DMS 273 treated with DMSO at 0.1 percent for 48 hours (cell line): ENCODE results near the gene CATSPERD.
"Not testable (repeated sequence)": the region's sequence is repeated elsewhere in the genome, so short reads cannot be mapped to it uniquely, and the experiment has no call there.

Experiments used
- DNase-seq: peaks from one replicate; lab custom pipeline; 2025; lab: John Stamatoyannopoulos, UW

Gene CATSPERD

GRCh38 chr19:5727453-5728050, 7.1 kb downstream of the CATSPERD start:
- no peak for DNase-seq

DNA sequence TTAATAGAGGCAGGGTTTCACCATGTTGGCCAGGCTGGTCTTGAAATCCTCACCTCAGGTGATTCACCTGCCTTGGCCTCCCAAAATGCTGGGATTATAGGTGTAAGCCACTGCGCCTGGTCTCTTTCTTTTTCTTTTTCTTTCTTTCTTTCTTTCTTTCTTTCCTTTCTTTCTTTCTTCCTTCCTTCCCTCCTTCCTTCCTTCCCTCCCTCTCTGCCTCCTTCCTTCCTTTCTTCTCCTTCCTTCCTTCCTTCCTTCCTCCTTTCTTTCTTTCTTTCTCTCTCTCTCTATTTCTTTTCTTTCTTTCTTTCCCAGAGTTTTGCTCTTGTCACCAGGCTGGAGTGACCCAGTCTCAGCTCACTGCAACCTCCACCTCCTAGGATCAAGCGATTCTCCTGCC, 12.7 kb downstream of the CATSPERD start:
- DNase-seq: not testable (repeated sequence)

- DNase-seq: no peak
These were observed 18.0 kb downstream of the CATSPERD start for GRCh38 chr19:5738423-5738822.

DNA sequence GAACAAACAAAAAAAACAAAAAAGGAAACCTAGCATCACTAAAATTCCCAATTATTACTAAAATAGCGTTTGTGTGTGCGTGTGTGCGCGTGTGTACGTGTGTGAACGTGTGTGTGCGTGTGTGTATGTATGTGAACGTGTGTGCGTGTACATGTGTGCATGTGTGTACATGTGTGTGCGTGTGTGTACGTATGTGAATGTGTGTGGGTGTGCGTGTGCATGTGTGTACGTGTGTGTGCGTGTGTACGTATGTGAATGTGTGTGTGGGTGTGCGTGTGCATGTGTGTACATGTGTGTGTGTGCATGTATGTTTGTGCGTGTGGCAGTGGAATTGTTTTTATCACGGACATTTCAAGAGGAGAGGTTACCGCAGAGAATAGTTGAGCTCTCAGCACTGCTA, 21.6 kb downstream of the CATSPERD start:
- DNase-seq: no peak

DNA sequence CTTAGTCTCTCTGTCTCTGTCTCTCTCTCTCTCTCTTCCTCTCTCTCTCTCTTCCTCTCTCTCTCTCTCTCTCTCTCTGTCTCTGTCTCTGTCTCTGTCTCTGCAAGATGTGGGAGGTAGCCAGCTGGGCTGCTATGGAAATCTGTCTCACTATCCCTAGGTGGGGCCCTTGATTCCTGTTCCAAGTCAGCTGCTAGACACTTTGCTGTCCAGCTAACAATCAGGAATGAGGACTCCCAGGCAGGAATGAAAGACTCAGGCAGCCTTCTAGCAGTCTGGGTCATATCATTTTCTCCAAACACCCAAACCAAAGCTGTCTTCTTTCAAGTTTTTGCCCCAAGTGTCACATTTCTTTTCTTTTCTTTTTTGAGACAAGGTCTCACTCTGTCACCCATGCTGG, 23.2 kb downstream of the CATSPERD start:
- no peak for DNase-seq

DNA sequence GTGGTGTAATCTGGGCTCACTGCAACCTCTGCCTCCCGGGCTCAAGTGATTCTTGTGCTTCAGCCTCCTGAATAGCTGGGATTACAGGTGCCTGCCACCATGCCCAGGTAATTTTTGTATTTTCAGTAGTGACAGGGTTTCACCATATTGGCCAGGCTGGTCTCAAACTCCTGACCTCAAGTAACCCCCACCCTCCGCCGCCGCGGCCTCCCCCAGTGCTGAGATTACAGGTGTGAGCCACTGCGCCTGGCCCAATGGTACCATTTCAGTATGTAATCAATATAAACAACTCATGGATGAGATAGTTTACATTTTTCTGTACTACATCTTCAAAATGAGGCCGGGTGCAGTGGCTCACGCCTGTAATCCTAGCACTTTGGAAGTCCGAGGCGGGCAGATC, 24.6 kb downstream of the CATSPERD start:
- not testable (repeated sequence) for DNase-seq

DNA sequence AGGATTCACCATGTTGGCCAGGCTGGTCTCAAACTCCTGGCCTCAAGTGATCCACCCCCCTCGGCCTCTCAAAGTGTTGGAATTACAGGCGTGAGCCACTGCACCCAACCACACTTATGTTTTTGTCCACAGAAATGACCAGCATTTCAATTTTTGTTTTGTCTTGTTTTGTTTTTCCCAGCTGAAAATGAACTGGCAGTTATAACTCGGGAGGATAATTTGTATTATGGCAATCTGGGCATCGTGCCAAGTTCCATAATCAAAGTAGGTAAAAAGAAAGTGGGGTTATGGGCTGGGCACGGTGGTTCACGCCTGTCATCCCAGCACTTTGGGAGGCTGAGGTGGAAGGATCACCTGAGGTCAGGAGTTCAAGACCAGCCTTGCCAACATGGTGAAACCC, 28.5 kb downstream of the CATSPERD start:
- not testable (repeated sequence) for DNase-seq

- DNase-seq: no peak
These were observed 29.1 kb downstream of the CATSPERD start for GRCh38 chr19:5749505-5749904.

- DNase-seq: no peak
These were observed 31.3 kb downstream of the CATSPERD start for GRCh38 chr19:5751709-5752108.

GRCh38 chr19:5753743-5754142, 33.3 kb downstream of the CATSPERD start:
- no peak for DNase-seq

DNA sequence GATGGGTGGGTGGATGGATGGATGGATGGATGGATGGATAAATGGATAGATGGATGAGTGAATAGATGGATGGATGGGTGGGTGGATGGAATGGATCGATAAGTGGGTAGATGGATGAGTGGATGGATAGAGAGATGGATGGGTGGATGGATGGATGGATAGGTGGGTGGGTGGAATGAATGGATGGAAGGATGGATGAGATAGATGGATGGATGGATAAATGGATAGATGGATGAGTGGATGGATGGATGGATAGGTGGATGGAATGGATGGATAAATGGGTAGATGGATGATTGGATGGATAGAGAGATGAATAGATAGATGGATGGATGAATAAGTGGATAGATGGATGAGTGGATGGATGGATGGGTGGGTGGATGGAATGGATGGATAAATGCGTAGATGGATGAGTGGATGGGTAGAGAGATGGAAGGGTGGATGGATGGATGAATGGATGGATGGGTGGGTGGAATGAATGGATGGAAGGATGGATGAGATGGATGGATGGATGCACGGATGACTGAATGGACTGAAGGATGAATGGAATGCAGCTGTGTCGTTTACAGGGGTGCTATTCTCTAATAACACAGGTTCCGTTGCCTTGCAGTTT, 42.3 kb downstream of the CATSPERD start:
- DNase-seq: no peak

DNA sequence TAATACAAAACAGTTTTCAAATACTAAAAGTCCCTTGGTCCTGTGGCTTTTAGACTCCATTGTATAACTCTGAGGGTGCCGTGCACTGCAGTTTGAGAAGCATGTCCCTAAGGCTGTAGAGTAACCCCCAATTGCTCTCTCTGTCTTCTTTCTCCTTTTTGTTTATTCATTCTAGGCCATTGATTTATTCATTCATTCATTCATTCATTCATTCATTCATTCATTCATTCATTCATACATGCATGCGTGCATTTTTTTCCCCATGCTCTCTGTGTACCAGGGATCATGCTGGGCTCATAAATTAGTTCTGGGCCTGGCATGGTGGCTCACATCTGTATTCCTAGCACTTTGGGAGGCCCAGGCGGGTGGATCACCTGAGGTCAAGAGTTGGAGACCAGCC, 44.8 kb downstream of the CATSPERD start:
- DNase-seq: no peak

DNA sequence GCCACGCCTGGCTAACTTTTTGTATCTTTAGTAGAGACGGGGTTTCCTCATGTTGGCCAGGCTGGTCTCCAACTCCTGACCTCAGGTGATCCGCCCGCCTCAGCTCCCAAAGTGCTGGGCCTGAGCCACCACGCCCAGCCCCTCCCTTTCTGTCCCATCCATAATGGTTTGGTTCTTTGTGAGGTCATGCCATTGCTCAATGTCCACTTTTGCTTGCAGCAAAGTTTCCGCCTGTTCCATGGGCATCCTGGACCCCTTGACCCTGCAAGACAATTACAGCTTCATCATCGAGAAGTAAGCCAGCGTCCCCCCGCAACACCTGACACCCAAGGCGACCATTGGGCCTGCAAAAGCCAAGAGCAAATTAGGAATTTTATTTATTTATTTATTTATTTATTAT, 47.5 kb downstream of the CATSPERD start:
- DNase-seq: no peak

GRCh38 chr19:5772416-5772815, 52.0 kb downstream of the CATSPERD start:
- no peak for DNase-seq

DNA sequence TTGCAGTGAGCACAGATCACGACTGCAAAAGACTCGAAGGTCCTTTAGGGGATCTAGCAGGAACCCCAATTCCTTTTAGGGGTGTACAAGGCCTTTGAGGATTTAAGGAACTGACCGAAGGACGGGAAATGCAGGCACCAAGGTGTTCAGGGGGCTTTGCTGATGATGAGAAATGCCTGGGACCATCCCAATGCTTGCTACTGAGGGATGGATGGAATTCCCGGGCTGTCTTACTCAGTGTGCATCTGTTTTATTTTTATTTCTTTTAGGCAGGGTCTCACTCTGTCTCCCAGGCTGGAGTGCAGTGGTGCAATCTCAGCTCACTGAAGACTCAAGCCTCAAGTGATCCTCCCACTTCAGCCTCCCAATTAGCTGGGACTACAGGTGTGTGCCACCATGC, 52.8 kb downstream of the CATSPERD start:
- DNase-seq: no peak

GRCh38 chr19:5774921-5775320, 54.5 kb downstream of the CATSPERD start:
- no peak for DNase-seq

- no peak for DNase-seq
These were observed 55.4 kb downstream of the CATSPERD start for GRCh38 chr19:5775668-5776309.

GRCh38 chr19:5778402-5778801, 58.0 kb downstream of the CATSPERD start:
- no peak for DNase-seq

- DNase-seq: not testable (repeated sequence)
These were observed 60.5 kb downstream of the CATSPERD start for GRCh38 chr19:5780916-5781315.

DNA sequence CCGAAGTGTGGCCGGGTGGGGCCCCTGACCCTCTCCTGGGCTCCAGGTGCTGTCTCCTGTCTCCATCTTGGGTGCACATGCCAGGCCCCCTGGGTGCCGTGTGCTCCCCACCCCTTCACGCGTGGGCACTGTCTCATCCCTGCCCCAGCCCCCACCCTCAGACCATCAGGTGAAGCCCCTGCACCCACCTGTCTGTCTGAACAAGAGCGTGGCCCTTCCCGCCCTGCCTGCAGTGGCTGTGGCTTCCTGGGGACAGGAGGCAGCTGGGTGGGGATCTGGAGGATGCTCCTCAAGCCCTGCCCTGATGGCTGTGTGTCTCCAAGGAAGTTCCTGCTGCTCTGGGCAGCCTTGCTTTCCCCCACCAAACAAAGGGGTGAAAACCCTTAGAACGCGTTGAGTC, 61.9 kb downstream of the CATSPERD start:
- no peak for DNase-seq

- no peak for DNase-seq
These were observed 62.8 kb downstream of the CATSPERD start for GRCh38 chr19:5782945-5783919.

DNA sequence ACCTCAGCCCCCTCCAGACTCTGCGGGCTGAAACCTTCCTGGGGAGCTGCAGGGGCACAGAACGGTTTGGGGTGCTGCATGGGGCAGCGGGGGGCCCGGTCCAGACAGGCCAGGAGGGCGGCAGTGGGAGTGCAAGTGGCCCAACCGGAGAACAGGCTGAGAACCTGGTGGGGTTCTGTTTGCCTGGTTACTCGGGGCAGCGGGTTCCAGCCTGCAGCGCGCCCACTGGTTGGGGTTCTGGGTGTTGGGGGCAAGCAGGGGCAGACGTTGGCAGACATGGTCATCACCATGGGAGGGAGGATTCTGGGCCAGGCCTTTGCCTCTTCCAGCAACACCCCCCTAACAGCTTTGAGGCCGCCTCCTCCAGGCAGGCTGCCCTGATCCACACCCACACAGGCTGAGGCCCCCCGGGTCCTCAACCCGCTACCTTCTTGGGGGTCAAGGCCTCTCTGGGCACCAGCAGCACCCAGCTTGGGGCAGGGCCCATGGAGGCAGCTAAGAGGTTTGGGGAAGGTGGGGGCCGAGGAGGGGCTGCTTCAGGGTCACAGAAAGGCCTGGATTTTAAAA, 64.2 kb downstream of the CATSPERD start, which contains the start of gene PRR22:
Gene PRR22 (minus strand): TSS at position 166 of the 567 bp plus-strand sequence. CDS start 86 bp downstream, at position 80.
- DNase-seq: no peak
